ENCODE data around the gene PLCB3.

Gene PLCB3

GRCh38 chr11:64252003-64252872 is 908 bp downstream of the PLCB3 start:
- DNase-seq, result no peak

GRCh38 chr11:64253043-64253442 is 1.7 kb downstream of the PLCB3 start:
- no peak for DNase-seq

- DNase-seq, result no peak
Observed at GRCh38 chr11:64253481-64253880, 2.2 kb downstream of the PLCB3 start.

GRCh38 chr11:64254326-64254725 is 3.0 kb downstream of the PLCB3 start:
- no peak for DNase-seq

- no peak for DNase-seq
Observed at GRCh38 chr11:64255135-64256128, 4.1 kb downstream of the PLCB3 start.

GRCh38 chr11:64256300-64256699 is 5.0 kb downstream of the PLCB3 start:
- DNase-seq, result no peak

GRCh38 chr11:64258356-64258755 is 7.0 kb downstream of the PLCB3 start:
- DNase-seq, result no peak

- DNase-seq, result no peak
Observed at GRCh38 chr11:64258946-64259532, 7.7 kb downstream of the PLCB3 start.

- no peak for DNase-seq
Observed at GRCh38 chr11:64259533-64260067, 8.3 kb downstream of the PLCB3 start.

GRCh38 chr11:64260147-64260708 is 8.9 kb downstream of the PLCB3 start:
- no peak for DNase-seq

GRCh38 chr11:64261556-64262080 is 10.3 kb downstream of the PLCB3 start:
- no peak for DNase-seq

- DNase-seq, result no peak
Observed at GRCh38 chr11:64262271-64263002, 11.1 kb downstream of the PLCB3 start.

GRCh38 chr11:64263021-64263946 is 12.0 kb downstream of the PLCB3 start:
- no peak for DNase-seq

- DNase-seq, result no peak
Observed at GRCh38 chr11:64263947-64264317, 12.6 kb downstream of the PLCB3 start.

GRCh38 chr11:64264371-64264852 is 13.1 kb downstream of the PLCB3 start:
- no peak for DNase-seq

- DNase-seq, result no peak
Observed at GRCh38 chr11:64265176-64266160, 14.1 kb downstream of the PLCB3 start.

GRCh38 chr11:64266339-64266738 is 15.0 kb downstream of the PLCB3 start:
- DNase-seq, result no peak

GRCh38 chr11:64267207-64267945 is 16.0 kb downstream of the PLCB3 start:
- DNase-seq, result no peak
